ENCODE data around the gene HDAC4. TPM values are rescaled to one million over a fixed set of nuclear protein-coding genes. Genes with fewer than 3 reads are reported as not detected.
"Not testable (repeated sequence)": the region's sequence is repeated elsewhere in the genome, so short reads cannot be mapped to it uniquely, and the experiment has no call there.

Gene HDAC4
- total RNA-seq, 6 donors from 2014 or later, result 16.1 to 108 (median 45.0) TPM

GRCh38 chr2:239283961-239284795, 116.6 kb downstream of the HDAC4 start:
- H3K27me3 ChIP-seq, result no peaks in the 10 kb centered on the region
- H3K4me1 ChIP-seq, result peaks cover 26 to 40% (median 29%) of the 10 kb centered on the region in 4 donors
- peak overlapping the region in 1 of 4 donors; percentile 82 for H3K27ac ChIP-seq
- peak; percentile 6 to 14 for ATAC-seq (ENCODE audit: low FRiP score in 2 of 2)
- no peaks in the 10 kb centered on the region for H3K36me3 ChIP-seq
- H3K9me3 ChIP-seq, result no peaks in the 10 kb centered on the region
- H3K4me3 ChIP-seq, result no peak overlapping the region
- no peak for TF ChIP-seq POLR2AphosphoS5 (IDR thresholded peaks at IDR 0.05)
- no peak for TF ChIP-seq EP300 (IDR thresholded peaks at IDR 0.05)
- peak in 1 of 2 donors; percentile 72 for DNase-seq
- WGBS, 2 donors, result 88 to 92% methylated on average over 10 to 28 of the region's 31 CpGs

- Histone ChIP-seq H3K4me1 (peaks cover 26 to 34% (median 29%) of the 10 kb centered on the region in 4 donors), H3K9me3 (no peaks in the 10 kb centered on the region), H3K27me3 (no peaks in the 10 kb centered on the region), H3K27ac (no peak overlapping the region), H3K4me3 (no peak overlapping the region), H3K36me3 (no peaks in the 10 kb centered on the region)
- TF ChIP-seq POLR2A (IDR thresholded peaks at IDR 0.05) (no peak), POLR2AphosphoS5 (IDR thresholded peaks at IDR 0.05) (no peak)
- ATAC-seq (ENCODE audit: low FRiP score in 2 of 2), result no peak
- WGBS, 2 donors, result 94 to 95% methylated on average over 23 to 29 of the region's 29 CpGs
- DNase-seq, result peak in 1 of 2 donors; percentile 19
These were observed 117.4 kb downstream of the HDAC4 start for GRCh38 chr2:239283288-239283945.

GRCh38 chr2:239282448-239283287, 118.2 kb downstream of the HDAC4 start:
- H3K4me1 ChIP-seq, result peaks cover 26 to 34% (median 27%) of the 10 kb centered on the region in 4 donors
- DNase-seq, result peak in 1 of 2 donors; percentile 10
- H3K27me3 ChIP-seq, result no peaks in the 10 kb centered on the region
- H3K9me3 ChIP-seq, result no peaks in the 10 kb centered on the region
- H3K36me3 ChIP-seq, result no peaks in the 10 kb centered on the region
- WGBS, 2 donors, result 94% methylated on average over 9 of the region's 9 CpGs
- H3K27ac ChIP-seq, result no peak overlapping the region
- ATAC-seq (ENCODE audit: low FRiP score in 2 of 2), result no peak
- no peak overlapping the region for H3K4me3 ChIP-seq
- TF ChIP-seq EP300 (IDR thresholded peaks at IDR 0.05), result no peak
- TF ChIP-seq CTCF (IDR thresholded peaks at IDR 0.05), result no peak
- TF ChIP-seq POLR2A (IDR thresholded peaks at IDR 0.05), result no peak
- no peak for TF ChIP-seq POLR2AphosphoS5 (IDR thresholded peaks at IDR 0.05)

GRCh38 chr2:239280296-239281017, 120.4 kb downstream of the HDAC4 start:
- not testable (repeated sequence) for H3K36me3 ChIP-seq, H3K27me3 ChIP-seq, H3K4me3 ChIP-seq, H3K9me3 ChIP-seq
- peak in 1 of 2 donors; percentile 52 for ATAC-seq (ENCODE audit: low FRiP score in 2 of 2)
- WGBS, 2 donors, result 77 to 85% methylated on average over 14 of the region's 14 CpGs
- H3K4me1 ChIP-seq, result peaks cover 26 to 30% (median 29%) of the 10 kb centered on the region in 4 donors
- DNase-seq, result peak in 1 of 2 donors; percentile 72
- peak overlapping the region in 3 of 4 donors; percentile 14 to 58 (median 32) for H3K27ac ChIP-seq

- ATAC-seq (ENCODE audit: low FRiP score in 2 of 2) (no peak), DNase-seq (peak in 1 of 2 donors; percentile 18)
- H3K4me1 ChIP-seq, result peaks cover 25 to 30% (median 27%) of the 10 kb centered on the region in 4 donors
- no peaks in the 10 kb centered on the region for H3K36me3 ChIP-seq
- H3K27me3 ChIP-seq, result no peaks in the 10 kb centered on the region
- TF ChIP-seq POLR2AphosphoS5 (IDR thresholded peaks at IDR 0.05), result no peak
- TF ChIP-seq POLR2A (IDR thresholded peaks at IDR 0.05), result no peak
- TF ChIP-seq CTCF (IDR thresholded peaks at IDR 0.05), result no peak
- TF ChIP-seq EP300 (IDR thresholded peaks at IDR 0.05), result no peak
- H3K27ac ChIP-seq, result peak overlapping the region in 3 of 4 donors; percentile 14 to 58 (median 32)
- H3K4me3 ChIP-seq, result no peak overlapping the region
- 87 to 91% methylated on average over 20 of the region's 20 CpGs for WGBS, 2 donors
- no peaks in the 10 kb centered on the region for H3K9me3 ChIP-seq
These were observed 121.1 kb downstream of the HDAC4 start for GRCh38 chr2:239279508-239280295.
